BLaER1 (cell line): ENCODE data around the gene MDN1.
"Not testable (repeated sequence)": the region's sequence is repeated elsewhere in the genome, so short reads cannot be mapped to it uniquely, and the experiment has no call there.

Source experiments
- H3K27ac ChIP-seq: shearing (Covaris generic); formaldehyde crosslinking; 2 replicates; pipeline ENCODE4 v1.8.1; 2022
- H3K27me3 ChIP-seq: shearing (Covaris generic); formaldehyde crosslinking; 2 replicates; pipeline ENCODE4 v1.8.1; 2022
- H3K36me3 ChIP-seq: shearing (Covaris generic); formaldehyde crosslinking; 2 replicates; pipeline ENCODE4 v1.8.1; 2022
- H3K4me1 ChIP-seq: shearing (Covaris generic); formaldehyde crosslinking; 2 replicates; pipeline ENCODE4 v1.8.1; 2022
- H3K4me2 ChIP-seq: shearing (Covaris generic); formaldehyde crosslinking; 2 replicates; pipeline ENCODE4 v1.8.1; 2022
- H3K4me3 ChIP-seq: shearing (Covaris generic); formaldehyde crosslinking; 2 replicates; pipeline ENCODE4 v1.8.1; 2022
- H3K9ac ChIP-seq: shearing (Covaris generic); formaldehyde crosslinking; 2 replicates; pipeline ENCODE4 v1.8.1; 2022
- H3K9me3 ChIP-seq: shearing (Covaris generic); formaldehyde crosslinking; 2 replicates; pipeline ENCODE4 v1.8.1; 2022
- H4K20me1 ChIP-seq: shearing (Covaris generic); formaldehyde crosslinking; 2 replicates; pipeline ENCODE4 v1.8.1; 2022
- Cebpa-rat ChIP-seq: shearing (Covaris generic); IDR thresholded peaks from 2 replicates; pipeline ENCODE4 v1.8.1; 2022

MDN1 gene

GRCh38 chr6:89792881-89793280 lies 26.7 kb downstream of the MDN1 start:
- no peak overlapping the region for H3K27ac ChIP-seq
- no peaks in the 10 kb centered on the region for H3K9me3 ChIP-seq
- peaks cover 32% of the 10 kb centered on the region for H3K36me3 ChIP-seq
- H4K20me1 ChIP-seq = peaks cover 31% of the 10 kb centered on the region
- no peak overlapping the region for H3K4me3 ChIP-seq
- peaks cover 33% of the 10 kb centered on the region for H3K4me1 ChIP-seq
- no peaks in the 10 kb centered on the region for H3K27me3 ChIP-seq
- no peak for TF ChIP-seq Cebpa-rat
- no peak overlapping the region for H3K9ac ChIP-seq
- peak overlapping the region; percentile 67 for H3K4me2 ChIP-seq

GRCh38 chr6:89790403-89790802 lies 29.2 kb downstream of the MDN1 start:
- Histone ChIP-seq H3K4me3 (no peak overlapping the region), H3K4me2 (no peak overlapping the region), H3K27me3 (no peaks in the 10 kb centered on the region), H3K4me1 (peaks cover 30% of the 10 kb centered on the region), H3K9me3 (no peaks in the 10 kb centered on the region), H3K9ac (no peak overlapping the region), H3K27ac (no peak overlapping the region), H4K20me1 (peaks cover 25% of the 10 kb centered on the region), H3K36me3 (peaks cover 57% of the 10 kb centered on the region)
- no peak for TF ChIP-seq Cebpa-rat

- peaks cover 26% of the 10 kb centered on the region for H3K4me1 ChIP-seq
- H3K27ac ChIP-seq = no peak overlapping the region
- H3K9ac ChIP-seq = no peak overlapping the region
- H4K20me1 ChIP-seq = peaks cover 21% of the 10 kb centered on the region
- H3K4me3 ChIP-seq = no peak overlapping the region
- no peaks in the 10 kb centered on the region for H3K9me3 ChIP-seq
- H3K4me2 ChIP-seq = no peak overlapping the region
- H3K36me3 ChIP-seq = peaks cover 61% of the 10 kb centered on the region
- H3K27me3 ChIP-seq = no peaks in the 10 kb centered on the region
- no peak for TF ChIP-seq Cebpa-rat
Measured at GRCh38 chr6:89789980-89790379, 29.6 kb downstream of the MDN1 start.

- H3K4me2 ChIP-seq = no peak overlapping the region
- no peaks in the 10 kb centered on the region for H3K27me3 ChIP-seq
- H3K4me1 ChIP-seq = peaks cover 4% of the 10 kb centered on the region
- H3K27ac ChIP-seq = no peak overlapping the region
- no peaks in the 10 kb centered on the region; the same call in 1 of the 2 replicates for H4K20me1 ChIP-seq
- peaks cover 83% of the 10 kb centered on the region for H3K36me3 ChIP-seq
- H3K9me3 ChIP-seq = peaks cover 15% of the 10 kb centered on the region
- no peak overlapping the region for H3K4me3 ChIP-seq
- no peak overlapping the region for H3K9ac ChIP-seq
- no peak for TF ChIP-seq Cebpa-rat
Measured at GRCh38 chr6:89787660-89788328, 31.8 kb downstream of the MDN1 start.

GRCh38 chr6:89786970-89787369 lies 32.6 kb downstream of the MDN1 start:
- Histone ChIP-seq H3K27ac (no peak overlapping the region), H3K4me1 (no peaks in the 10 kb centered on the region), H3K9me3 (peaks cover 15% of the 10 kb centered on the region), H3K9ac (no peak overlapping the region), H3K36me3 (peaks cover 86% of the 10 kb centered on the region), H3K4me3 (no peak overlapping the region), H3K27me3 (no peaks in the 10 kb centered on the region), H3K4me2 (no peak overlapping the region), H4K20me1 (no peaks in the 10 kb centered on the region)
- TF ChIP-seq Cebpa-rat = no peak

- H3K27me3 ChIP-seq = no peaks in the 10 kb centered on the region
- no peak overlapping the region for H3K9ac ChIP-seq
- TF ChIP-seq Cebpa-rat = no peak
- H4K20me1 ChIP-seq = no peaks in the 10 kb centered on the region
- no peaks in the 10 kb centered on the region for H3K4me1 ChIP-seq
- H3K4me3 ChIP-seq = no peak overlapping the region
- no peak overlapping the region for H3K4me2 ChIP-seq
- peaks cover 97% of the 10 kb centered on the region for H3K36me3 ChIP-seq
- H3K9me3 ChIP-seq = peaks cover 15% of the 10 kb centered on the region
- H3K27ac ChIP-seq = no peak overlapping the region
Measured at GRCh38 chr6:89784838-89785237, 34.8 kb downstream of the MDN1 start.

- not testable (repeated sequence) for H3K9ac ChIP-seq
Measured at GRCh38 chr6:89783293-89783692, 36.3 kb downstream of the MDN1 start.

GRCh38 chr6:89782222-89782621 lies 37.4 kb downstream of the MDN1 start:
- H3K9me3 ChIP-seq = peaks cover 15% of the 10 kb centered on the region
- no peak overlapping the region for H3K4me2 ChIP-seq
- no peak overlapping the region for H3K27ac ChIP-seq
- H3K9ac ChIP-seq = no peak overlapping the region
- no peak overlapping the region for H3K4me3 ChIP-seq
- no peaks in the 10 kb centered on the region for H3K4me1 ChIP-seq
- peaks cover 82% of the 10 kb centered on the region for H3K36me3 ChIP-seq
- no peak for TF ChIP-seq Cebpa-rat
- no peaks in the 10 kb centered on the region for H4K20me1 ChIP-seq
- H3K27me3 ChIP-seq = no peaks in the 10 kb centered on the region

More at GRCh38 chr6:89783293-89783692, 36.3 kb downstream of the MDN1 start:
- H3K9me3 ChIP-seq = peaks cover 15% of the 10 kb centered on the region
- not testable (repeated sequence) for H3K4me3 ChIP-seq, H3K27me3 ChIP-seq, H3K4me2 ChIP-seq, H3K4me1 ChIP-seq, H3K27ac ChIP-seq, H4K20me1 ChIP-seq
- H3K36me3 ChIP-seq = peaks cover 88% of the 10 kb centered on the region

GRCh38 chr6:89781070-89782034 lies 38.2 kb downstream of the MDN1 start:
- H3K27me3 ChIP-seq = no peaks in the 10 kb centered on the region
- no peak overlapping the region for H3K27ac ChIP-seq
- no peak for TF ChIP-seq Cebpa-rat
- H3K4me1 ChIP-seq = no peaks in the 10 kb centered on the region
- H3K9ac ChIP-seq = no peak overlapping the region
- peaks cover 81% of the 10 kb centered on the region for H3K36me3 ChIP-seq
- H3K4me3 ChIP-seq = no peak overlapping the region
- peaks cover 15% of the 10 kb centered on the region for H3K9me3 ChIP-seq
- H4K20me1 ChIP-seq = no peaks in the 10 kb centered on the region
- no peak overlapping the region for H3K4me2 ChIP-seq

GRCh38 chr6:89777455-89777854 lies 42.1 kb downstream of the MDN1 start:
- Histone ChIP-seq H3K4me2 (no peak overlapping the region), H3K36me3 (peaks cover 66% of the 10 kb centered on the region), H3K4me1 (no peaks in the 10 kb centered on the region), H3K9ac (no peak overlapping the region), H3K27me3 (no peaks in the 10 kb centered on the region), H3K4me3 (no peak overlapping the region), H3K9me3 (no peaks in the 10 kb centered on the region), H3K27ac (no peak overlapping the region), H4K20me1 (no peaks in the 10 kb centered on the region)
- no peak for TF ChIP-seq Cebpa-rat
